ENCODE results near the gene ZNF789. TPM values are rescaled to one million over a fixed set of nuclear protein-coding genes. Genes with fewer than 3 reads are reported as not detected.

The ZNF789 gene
- total RNA-seq, 1 experiment from 2014 or later: 15.1 TPM

GRCh38 chr7:99505324-99505662 is 32.6 kb downstream of the ZNF789 start:
- H4K8ac ChIP-seq (replicated peaks; ENCODE audit: insufficient read length, low read depth, low read length): no peak overlapping the region
- Mint-ChIP-seq H3K27me3 (ENCODE audit: low read depth) (no peaks in the 10 kb centered on the region), H3K4me3 (peak overlapping the region; percentile 93 to 94), H3K4me1 (peaks cover 13 to 20% of the 10 kb centered on the region in 2 experiments), H3K36me3 (ENCODE audit: insufficient read depth in 1 of 3, low read depth in 3 of 3) (peaks cover 5 to 16% (median 8%) of the 10 kb centered on the region in 3 experiments; a peak in 6 of 7 replicates), H3K9me3 (no peaks in the 10 kb centered on the region; a peak in 2 of 5 replicates), H3K27ac (peak overlapping the region; percentile 61 to 99 (median 98); a peak in 2 of 7 replicates)
- no peaks in the 10 kb centered on the region for H3K9me3 ChIP-seq (ENCODE audit: control insufficient read depth, low read depth, low read length)
- H3K4me1 ChIP-seq (ENCODE audit: insufficient read depth, low read length): no peaks in the 10 kb centered on the region; the same call in 1 of the 2 replicates
- TF ChIP-seq, protein P1, sequence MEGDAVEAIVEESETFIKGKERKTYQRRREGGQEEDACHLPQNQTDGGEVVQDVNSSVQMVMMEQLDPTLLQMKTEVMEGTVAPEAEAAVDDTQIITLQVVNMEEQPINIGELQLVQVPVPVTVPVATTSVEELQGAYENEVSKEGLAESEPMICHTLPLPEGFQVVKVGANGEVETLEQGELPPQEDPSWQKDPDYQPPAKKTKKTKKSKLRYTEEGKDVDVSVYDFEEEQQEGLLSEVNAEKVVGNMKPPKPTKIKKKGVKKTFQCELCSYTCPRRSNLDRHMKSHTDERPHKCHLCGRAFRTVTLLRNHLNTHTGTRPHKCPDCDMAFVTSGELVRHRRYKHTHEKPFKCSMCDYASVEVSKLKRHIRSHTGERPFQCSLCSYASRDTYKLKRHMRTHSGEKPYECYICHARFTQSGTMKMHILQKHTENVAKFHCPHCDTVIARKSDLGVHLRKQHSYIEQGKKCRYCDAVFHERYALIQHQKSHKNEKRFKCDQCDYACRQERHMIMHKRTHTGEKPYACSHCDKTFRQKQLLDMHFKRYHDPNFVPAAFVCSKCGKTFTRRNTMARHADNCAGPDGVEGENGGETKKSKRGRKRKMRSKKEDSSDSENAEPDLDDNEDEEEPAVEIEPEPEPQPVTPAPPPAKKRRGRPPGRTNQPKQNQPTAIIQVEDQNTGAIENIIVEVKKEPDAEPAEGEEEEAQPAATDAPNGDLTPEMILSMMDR (conservative IDR thresholded peaks at IDR 0.05): no peak
- H4K20me1 ChIP-seq (ENCODE audit: control insufficient read depth, insufficient read depth, insufficient read length): no peaks in the 10 kb centered on the region
- H4K5ac ChIP-seq (ENCODE audit: insufficient read length, low read depth, low read length): no peak overlapping the region
- peak overlapping the region; percentile 93 for H3K9ac ChIP-seq (ENCODE audit: extremely low read depth, insufficient read length, low read length)
- H3K27me3 ChIP-seq (ENCODE audit: insufficient read depth, low read length): no peaks in the 10 kb centered on the region
- no peak overlapping the region for H2BK20ac ChIP-seq (ENCODE audit: low read depth, low read length, poor library complexity, severe bottlenecking)
- no peak overlapping the region for H2BK15ac ChIP-seq (ENCODE audit: low read depth, low read length)
- no peak overlapping the region for H3K27ac ChIP-seq (ENCODE audit: insufficient read length, low read depth, low read length)
- no peak overlapping the region for H2AFZ ChIP-seq (ENCODE audit: low read length)
- H3K79me1 ChIP-seq (ENCODE audit: insufficient read depth, low read depth, low read length, poor library complexity, severe bottlenecking): peaks cover 8% of the 10 kb centered on the region
- H2BK120ac ChIP-seq (ENCODE audit: low read depth, low read length, poor library complexity, severe bottlenecking): no peak overlapping the region
- WGBS (ENCODE audit: extremely low coverage, insufficient read length, low lambda C conversion rate): no CpG with 5 or more reads among the region's 11 CpGs
- no peak overlapping the region for H2BK5ac ChIP-seq (ENCODE audit: insufficient read length, low read length)
- no peak overlapping the region for H3T11ph ChIP-seq (ENCODE audit: low read length)
- peak overlapping the region; percentile 97 for H3K4me2 ChIP-seq (ENCODE audit: insufficient read depth, insufficient read length, low read length)
- no peak overlapping the region for H3K18ac ChIP-seq (ENCODE audit: insufficient read length, low read depth, low read length)
- no peak overlapping the region for H2BK12ac ChIP-seq (ENCODE audit: insufficient read length, low read depth, low read length)
- H3K56ac ChIP-seq (ENCODE audit: insufficient read length, low read depth, low read length): no peak overlapping the region
- H3K23me2 ChIP-seq (ENCODE audit: insufficient read length, low read depth, low read length, poor library complexity, severe bottlenecking): peaks cover 15% of the 10 kb centered on the region
- DNase-seq: no peak
- H3K14ac ChIP-seq (ENCODE audit: insufficient read depth, low read length): no peak overlapping the region
- no peak overlapping the region for H4K91ac ChIP-seq (ENCODE audit: insufficient read length, low read depth, low read length)
- H3K23ac ChIP-seq (ENCODE audit: insufficient read length, low read depth, low read length): no peak overlapping the region
- H2AK5ac ChIP-seq (ENCODE audit: insufficient read length, low read length): no peak overlapping the region
- peaks cover 9% of the 10 kb centered on the region; the same call in 1 of the 2 replicates for H3K79me2 ChIP-seq (ENCODE audit: insufficient read depth, low read length)
- no peak overlapping the region for H3K4ac ChIP-seq (ENCODE audit: low read depth, low read length)

All from H9 (cell line).